T-helper 22 cell (primary cell): ENCODE data around the gene NUBP1.
"Not testable (repeated sequence)": the region's sequence is repeated elsewhere in the genome, so short reads cannot be mapped to it uniquely, and the experiment has no call there.

Source experiments
- DNase-seq: peaks from one replicate; pipeline ENCODE4 v3.0.0-alpha.2; 2020; ENCODE audit warnings: low read depth

Gene NUBP1

DNA sequence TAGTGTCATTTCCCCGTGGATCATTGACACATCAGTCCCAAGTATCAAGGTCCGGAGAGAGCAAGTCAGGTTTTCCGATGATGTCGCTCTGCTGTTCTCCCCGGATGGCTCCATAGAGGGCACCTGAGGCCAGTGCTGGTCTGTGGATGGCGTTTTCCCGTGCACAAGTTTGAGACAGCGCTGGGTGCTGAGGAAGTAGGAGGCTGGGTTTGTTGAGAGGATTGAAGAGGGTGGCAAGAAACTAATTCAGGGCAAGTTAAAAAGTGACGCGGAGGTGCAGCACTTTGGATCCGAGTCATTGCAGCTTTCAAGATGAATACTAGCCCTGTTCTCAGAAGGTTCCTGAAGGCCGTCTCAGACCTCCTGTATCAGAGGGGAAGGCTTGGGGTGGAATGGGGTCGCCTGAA lies 7.7 kb downstream of the NUBP1 start:
- DNase-seq: no peak

GRCh38 chr16:10752843-10753523 lies 9.3 kb downstream of the NUBP1 start:
- no peak for DNase-seq

DNA sequence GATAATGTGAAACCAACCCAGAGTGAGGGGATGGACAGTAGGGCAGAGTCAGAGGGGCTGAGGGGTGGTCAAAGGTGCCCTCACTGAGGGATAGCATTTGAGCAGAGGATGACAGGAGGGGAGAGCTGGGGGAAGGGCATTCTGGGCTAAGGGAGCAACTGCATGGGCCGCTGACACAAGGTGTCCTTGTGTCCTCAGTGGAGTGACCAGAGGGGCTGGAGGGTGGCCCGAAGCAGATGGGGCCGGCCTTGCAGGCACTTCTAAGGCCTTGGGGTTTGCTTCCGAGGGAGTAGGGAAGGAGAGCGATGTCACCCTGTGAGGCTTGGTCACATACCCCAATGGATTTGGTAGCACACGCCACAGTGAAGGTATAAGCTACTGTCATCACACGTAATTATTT lies 10.0 kb downstream of the NUBP1 start:
- DNase-seq: no peak

- DNase-seq: no peak
Observed at GRCh38 chr16:10754941-10755340, 11.3 kb downstream of the NUBP1 start.

- DNase-seq: no peak
Observed at GRCh38 chr16:10756574-10756973, 12.9 kb downstream of the NUBP1 start.

- no peak for DNase-seq
Observed at GRCh38 chr16:10760858-10761257, 17.2 kb downstream of the NUBP1 start.

GRCh38 chr16:10761373-10761772 lies 17.7 kb downstream of the NUBP1 start:
- no peak for DNase-seq

GRCh38 chr16:10762336-10763016 lies 18.8 kb downstream of the NUBP1 start:
- DNase-seq: no peak

DNA sequence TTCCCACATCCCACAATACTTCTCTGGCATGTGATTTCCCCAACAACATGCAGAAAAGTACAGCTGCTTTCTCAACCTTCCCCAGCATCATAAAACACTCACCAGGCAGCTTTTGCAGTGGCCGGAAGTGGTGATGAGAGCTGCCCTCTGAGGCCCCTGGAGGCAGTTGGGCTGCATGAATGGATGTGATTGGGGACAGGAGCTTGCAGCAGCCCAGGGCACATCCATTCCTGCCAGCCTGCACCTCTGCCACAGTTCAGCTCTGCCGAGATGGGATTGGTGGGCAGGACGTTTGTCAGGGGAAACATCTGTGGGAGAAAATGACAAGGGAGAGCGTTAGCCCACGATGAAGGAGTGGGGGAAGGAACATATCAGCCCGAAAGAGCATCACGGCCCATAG lies 19.8 kb downstream of the NUBP1 start:
- no peak for DNase-seq

DNA sequence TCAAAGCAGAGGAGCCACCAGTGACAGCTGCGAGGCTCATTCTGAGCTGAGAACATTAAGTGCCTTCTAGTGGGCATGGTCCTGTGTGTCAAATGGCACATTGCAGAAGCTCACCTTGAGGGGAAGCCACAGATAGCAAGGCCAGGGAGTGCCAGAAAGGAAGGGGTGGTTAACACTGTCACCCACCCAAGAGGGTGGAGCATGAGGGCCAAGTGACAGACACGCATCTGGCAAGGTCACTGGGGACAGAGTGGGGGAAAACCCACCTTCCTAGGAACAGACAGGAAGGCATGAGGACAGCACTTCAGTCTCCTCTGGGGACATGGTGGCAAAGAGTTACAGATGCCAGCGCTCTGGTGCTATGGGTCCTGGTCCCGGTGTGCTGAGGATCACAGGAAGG lies 22.1 kb downstream of the NUBP1 start:
- DNase-seq: no peak

DNA sequence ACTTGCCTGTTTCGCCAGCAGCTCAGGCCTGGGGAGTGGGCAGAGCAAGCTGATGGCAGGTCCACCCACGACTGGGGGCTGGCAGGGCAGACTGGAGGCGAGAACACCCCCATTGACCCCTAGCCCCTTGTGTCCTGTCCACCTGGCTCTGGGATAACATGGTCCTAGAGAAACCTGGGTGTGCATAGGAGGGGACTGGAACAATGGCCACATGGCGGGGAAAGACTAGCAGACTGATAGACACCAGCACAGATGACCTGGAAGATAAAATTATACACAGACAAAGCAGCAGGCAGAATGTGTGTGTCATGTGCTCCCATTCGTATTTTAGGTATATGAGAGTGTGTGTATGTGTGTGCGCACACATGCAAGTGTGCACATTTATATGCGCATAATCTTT lies 23.5 kb downstream of the NUBP1 start:
- no peak for DNase-seq

DNA sequence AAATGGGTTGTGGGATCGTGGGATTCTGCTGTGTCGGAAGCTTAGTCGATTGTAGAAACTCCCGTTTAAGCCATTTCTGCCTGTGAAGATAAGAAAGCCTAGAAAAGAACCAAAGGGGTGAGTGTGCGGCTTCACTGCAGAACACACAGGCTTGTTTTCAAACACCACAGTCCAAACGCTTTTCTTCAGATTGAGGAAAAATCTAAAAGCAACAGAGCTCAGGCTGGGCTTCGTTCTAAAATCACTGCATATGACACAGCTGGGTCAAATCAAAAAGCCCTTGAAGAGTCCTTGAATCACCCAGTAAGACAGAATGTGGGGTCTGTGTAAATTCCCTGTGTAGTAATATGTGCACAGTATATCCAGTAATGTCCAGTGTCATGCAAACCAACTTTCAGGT lies 25.7 kb downstream of the NUBP1 start:
- no peak for DNase-seq

- DNase-seq: no peak
Observed at GRCh38 chr16:10770907-10771306, 27.3 kb downstream of the NUBP1 start.

GRCh38 chr16:10776280-10776679 lies 32.6 kb downstream of the NUBP1 start:
- DNase-seq: no peak

DNA sequence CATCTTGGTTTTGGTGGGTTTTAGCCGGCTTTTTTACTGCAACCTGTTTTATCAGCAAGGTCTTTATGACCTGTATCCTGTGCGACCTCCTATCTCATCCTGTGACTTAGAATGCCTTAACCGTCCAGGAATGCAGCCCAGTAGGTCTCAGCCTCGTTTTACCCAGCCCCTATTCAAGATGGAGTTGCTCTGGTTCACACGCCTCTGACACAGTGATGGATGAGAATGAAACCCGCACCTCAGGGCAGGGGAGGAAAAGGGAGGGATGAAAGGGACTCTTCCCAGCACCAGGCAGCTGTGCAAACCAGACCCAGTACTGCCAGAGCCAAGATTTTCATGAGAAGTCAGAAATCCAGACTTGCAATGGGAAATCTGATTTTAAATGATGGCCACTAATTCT lies 33.3 kb downstream of the NUBP1 start:
- not testable (repeated sequence) for DNase-seq

- no peak for DNase-seq
Observed at GRCh38 chr16:10777356-10777755, 33.7 kb downstream of the NUBP1 start.

GRCh38 chr16:10779908-10780307 lies 36.3 kb downstream of the NUBP1 start:
- not testable (repeated sequence) for DNase-seq

GRCh38 chr16:10780628-10781027 lies 37.0 kb downstream of the NUBP1 start:
- no peak for DNase-seq

DNA sequence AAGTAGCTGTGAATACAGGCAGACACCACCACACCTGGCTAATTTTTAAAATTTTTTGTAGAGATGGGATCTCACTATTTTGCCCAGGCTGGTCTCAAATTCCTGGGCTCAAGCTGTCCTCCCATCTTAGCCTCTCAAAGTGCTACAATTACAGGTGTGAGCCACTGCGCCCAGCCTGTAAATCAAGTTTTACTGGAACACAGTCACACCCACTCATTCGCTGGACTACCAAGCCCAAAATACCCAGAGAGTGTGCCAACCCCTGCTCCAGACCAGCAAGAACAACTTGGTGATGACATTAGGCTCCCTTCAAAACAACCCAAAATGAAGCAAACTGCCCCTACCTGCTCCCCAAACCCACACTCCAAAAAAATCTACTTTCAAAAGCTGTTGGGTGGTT lies 39.0 kb downstream of the NUBP1 start:
- no peak for DNase-seq

DNA sequence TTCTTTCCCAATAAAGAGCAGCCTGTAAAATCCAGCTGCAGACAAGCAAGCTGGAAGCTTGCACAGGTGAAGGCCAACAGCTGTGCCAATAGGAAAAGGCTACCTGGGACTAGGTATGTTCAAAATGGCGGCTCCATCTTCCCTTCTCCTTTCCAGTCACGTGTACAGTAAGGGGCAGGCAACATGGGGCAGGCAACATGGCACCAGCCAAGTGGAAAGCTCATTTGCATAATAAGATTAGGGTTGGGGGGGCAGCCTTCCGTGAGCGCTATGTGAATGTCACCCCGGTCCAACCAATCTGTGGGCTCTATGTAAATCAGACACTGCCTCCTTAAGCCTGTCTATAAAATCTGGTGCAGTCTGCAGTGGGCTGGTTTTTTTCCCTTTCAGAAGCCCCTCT lies 43.7 kb downstream of the NUBP1 start:
- no peak for DNase-seq

DNA sequence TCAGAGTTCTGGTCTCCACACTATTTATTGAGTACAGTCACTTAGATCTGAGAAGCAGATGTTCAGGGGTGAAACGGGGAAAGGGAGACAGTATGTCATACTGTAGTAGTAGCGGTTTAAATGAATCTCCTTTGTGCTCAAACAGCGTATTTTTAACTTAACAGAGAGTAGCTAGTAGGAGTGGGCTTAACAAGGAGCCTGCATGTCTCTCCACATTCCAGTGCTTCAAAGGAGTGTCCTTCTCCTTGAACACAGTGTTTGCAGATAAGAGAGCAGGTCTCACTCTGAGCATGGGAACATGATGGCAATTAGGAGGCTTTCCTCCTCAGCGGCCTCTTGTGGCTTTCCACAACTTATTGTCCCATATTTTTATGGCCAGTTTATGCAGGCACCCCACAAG lies 45.0 kb downstream of the NUBP1 start:
- not testable (repeated sequence) for DNase-seq

GRCh38 chr16:10791048-10791447 lies 47.4 kb downstream of the NUBP1 start:
- no peak for DNase-seq

- no peak for DNase-seq
Observed at GRCh38 chr16:10799736-10800135, 56.1 kb downstream of the NUBP1 start.

DNA sequence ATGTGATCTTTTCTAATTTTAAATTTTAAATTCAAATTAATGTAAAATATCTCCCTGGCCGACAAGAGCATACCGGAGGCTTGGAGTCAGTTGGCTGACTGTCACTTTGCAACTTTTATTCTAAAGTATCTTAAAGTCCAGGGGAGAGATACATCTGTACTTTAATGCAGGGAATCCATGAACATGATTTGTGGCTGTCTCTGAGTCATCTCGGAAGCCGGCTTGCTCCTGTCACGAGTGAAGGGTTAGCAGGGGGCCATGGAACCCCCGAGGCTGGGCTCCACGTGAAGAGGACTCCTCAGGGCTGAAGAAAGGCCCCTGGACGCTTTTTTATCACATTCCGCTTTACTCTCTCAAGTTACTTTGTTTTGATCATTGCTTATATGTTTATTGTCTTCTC lies 61.7 kb downstream of the NUBP1 start:
- no peak for DNase-seq
